Stimulated activated CD8-positive, alpha-beta memory T cell treated with anti-CD3 and anti-CD28 coated beads, Interleukin-4, amount 100 ng/mL, for 48 hours (primary cell): Measurements from ENCODE around the gene IGFBP4.

ENCODE experiments used
- DNase-seq: peaks from one replicate; pipeline ENCODE4 v3.0.0-alpha.2; 2020

Gene IGFBP4

GRCh38 chr17:40432864-40433528 lies 10.3 kb upstream of the IGFBP4 start:
- no peak for DNase-seq

- DNase-seq = peak; percentile 55
These were observed 9.5 kb upstream of the IGFBP4 start for GRCh38 chr17:40433551-40434415.

- no peak for DNase-seq
These were observed 6.6 kb upstream of the IGFBP4 start for GRCh38 chr17:40436636-40437035.

- no peak for DNase-seq
These were observed 6.0 kb upstream of the IGFBP4 start for GRCh38 chr17:40437095-40437732.

GRCh38 chr17:40440166-40440565 lies 3.1 kb upstream of the IGFBP4 start:
- DNase-seq = no peak

- DNase-seq = no peak
These were observed 656 bp upstream of the IGFBP4 start for GRCh38 chr17:40442392-40443195.

- peak; percentile 36 for DNase-seq
These were observed 994 bp downstream of the IGFBP4 start for GRCh38 chr17:40443988-40444899.

- no peak for DNase-seq
These were observed 2.7 kb downstream of the IGFBP4 start for GRCh38 chr17:40445751-40446468.

- DNase-seq = no peak
These were observed 3.9 kb downstream of the IGFBP4 start for GRCh38 chr17:40447148-40447644.

GRCh38 chr17:40447806-40448205 lies 4.6 kb downstream of the IGFBP4 start:
- DNase-seq = no peak

- no peak for DNase-seq
These were observed 5.0 kb downstream of the IGFBP4 start for GRCh38 chr17:40448213-40448638.

GRCh38 chr17:40448639-40449261 lies 5.5 kb downstream of the IGFBP4 start:
- no peak for DNase-seq

GRCh38 chr17:40450175-40450574 lies 6.9 kb downstream of the IGFBP4 start:
- peak; percentile 71 for DNase-seq

- DNase-seq = no peak
These were observed 8.2 kb downstream of the IGFBP4 start for GRCh38 chr17:40451420-40451819.

GRCh38 chr17:40452216-40452787 lies 9.1 kb downstream of the IGFBP4 start:
- no peak for DNase-seq

- DNase-seq = no peak
These were observed 9.7 kb downstream of the IGFBP4 start for GRCh38 chr17:40452921-40453378.

- DNase-seq = no peak
These were observed 10.8 kb downstream of the IGFBP4 start for GRCh38 chr17:40453881-40454612.

- DNase-seq = no peak
These were observed 11.4 kb downstream of the IGFBP4 start for GRCh38 chr17:40454613-40454995.

- DNase-seq = no peak
These were observed 13.2 kb downstream of the IGFBP4 start for GRCh38 chr17:40456396-40456951.
